ENCODE results near the gene ITPR1.

Gene ITPR1

GRCh38 chr3:4497843-4498324, 4.7 kb downstream of the ITPR1 start:
- TF ChIP-seq CTCF (IDR thresholded peaks at IDR 0.05; ENCODE audit: extremely low read depth, missing control alignments), result no peak
- DNase-seq (ENCODE audit: low spot score), result no peak

- no peak for DNase-seq (ENCODE audit: low spot score)
- TF ChIP-seq CTCF (IDR thresholded peaks at IDR 0.05; ENCODE audit: extremely low read depth, missing control alignments), result no peak
Observed at GRCh38 chr3:4498446-4498845, 5.3 kb downstream of the ITPR1 start.

GRCh38 chr3:4501437-4501836, 8.3 kb downstream of the ITPR1 start:
- no peak for TF ChIP-seq CTCF (IDR thresholded peaks at IDR 0.05; ENCODE audit: extremely low read depth, missing control alignments)
- DNase-seq (ENCODE audit: low spot score), result no peak

GRCh38 chr3:4501927-4502326, 8.8 kb downstream of the ITPR1 start:
- no peak for TF ChIP-seq CTCF (IDR thresholded peaks at IDR 0.05; ENCODE audit: extremely low read depth, missing control alignments)
- no peak for DNase-seq (ENCODE audit: low spot score)

GRCh38 chr3:4503050-4503449, 9.9 kb downstream of the ITPR1 start:
- TF ChIP-seq CTCF (IDR thresholded peaks at IDR 0.05; ENCODE audit: extremely low read depth, missing control alignments), result no peak
- DNase-seq (ENCODE audit: low spot score), result no peak

GRCh38 chr3:4504340-4505261, 11.5 kb downstream of the ITPR1 start:
- TF ChIP-seq CTCF (IDR thresholded peaks at IDR 0.05; ENCODE audit: extremely low read depth, missing control alignments), result no peak
- no peak for DNase-seq (ENCODE audit: low spot score)

- no peak for DNase-seq (ENCODE audit: low spot score)
- no peak for TF ChIP-seq CTCF (IDR thresholded peaks at IDR 0.05; ENCODE audit: extremely low read depth, missing control alignments)
Observed at GRCh38 chr3:4505688-4506558, 12.8 kb downstream of the ITPR1 start.

Data from GM20000 (cell line).